Mammary epithelial cell (primary cell): ENCODE results near the gene PRICKLE2.

Experiments
- CTCF ChIP-seq, 2 donors: IDR thresholded peaks in 1 of 2; conservative IDR thresholded peaks in 1 of 2; 2 replicates each; pipeline ENCODE4 v1.5.1; 2011 to 2012; ENCODE audit warnings: inconsistent platforms in 2 of 2, low read length in 2 of 2, mild to moderate bottlenecking in 2 of 2, control low read depth in 1 of 2, low read depth in 1 of 2; ENCODE audit not compliant: insufficient read depth in 1 of 2; ENCODE audit errors: extremely low read depth in 1 of 2
- EZH2 ChIP-seq: IDR thresholded peaks from 2 replicates; pipeline ENCODE4 v1.6.1; 2012; ENCODE audit warnings: low read length, inconsistent platforms, borderline replicate concordance

DNA sequence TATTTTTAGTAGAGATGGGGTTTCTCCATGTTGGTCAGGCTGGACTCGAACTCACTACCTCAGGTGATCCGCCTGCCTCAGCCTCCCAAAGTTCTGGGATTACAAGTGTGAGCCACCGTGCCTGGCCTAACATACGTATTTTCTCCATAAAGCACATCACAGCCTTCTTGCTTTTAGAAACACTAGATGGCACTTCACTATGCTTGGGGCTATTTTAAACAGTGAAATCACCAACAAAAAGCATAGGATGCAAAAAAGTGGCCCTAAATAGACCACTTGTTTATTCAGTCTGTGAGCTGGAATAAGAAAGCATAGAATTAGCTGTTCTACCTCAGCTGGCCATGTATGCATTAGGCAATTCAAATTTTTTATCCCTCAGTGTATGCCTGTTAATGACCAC lies 46.0 kb downstream of the PRICKLE2 start:
- no peak for TF ChIP-seq CTCF (conservative IDR thresholded peaks at IDR 0.05 in 1 of 2, IDR thresholded peaks at IDR 0.05 in 1 of 2; ENCODE audit: extremely low read depth in 1 of 2, insufficient read depth in 1 of 2, low read depth in 1 of 2, low read length in 2 of 2)
- TF ChIP-seq EZH2 = no peak
